Osteoblast (primary cell): ENCODE data around the gene SGPL1. TPM values are rescaled to one million over a fixed set of nuclear protein-coding genes. Genes with fewer than 3 reads are reported as not detected.

Experiments
- DNase-seq: peaks from one replicate; pipeline ENCODE4 v3.0.0; 2011; ENCODE audit warnings: low spot score, mixed read lengths; ENCODE audit not compliant: insufficient read length; ENCODE audit errors: missing footprints
- H2AFZ ChIP-seq: 2 replicates; pipeline ENCODE4 v1.6.0; 2011; ENCODE audit warnings: mild to moderate bottlenecking, low read length
- H3K27ac ChIP-seq: 2 replicates; pipeline ENCODE4 v1.5.1; 2011; ENCODE audit warnings: mild to moderate bottlenecking, low read depth, low read length, moderate library complexity
- H3K27me3 ChIP-seq: 2 replicates; pipeline ENCODE4 v1.6.0; 2012; ENCODE audit warnings: mild to moderate bottlenecking, control low read depth, inconsistent platforms, low read length, moderate library complexity; ENCODE audit not compliant: insufficient read depth
- H3K36me3 ChIP-seq: 2 replicates; pipeline ENCODE4 v1.5.1; 2011; ENCODE audit warnings: mild to moderate bottlenecking, low read length, control low read depth, moderate library complexity; ENCODE audit not compliant: insufficient read depth
- H3K4me1 ChIP-seq: 2 replicates; pipeline ENCODE4 v1.5.1; 2011; ENCODE audit warnings: mild to moderate bottlenecking, low read length, control low read depth, moderate library complexity; ENCODE audit not compliant: insufficient read depth
- H3K4me2 ChIP-seq: 2 replicates; pipeline ENCODE4 v1.6.0; 2011; ENCODE audit warnings: mild to moderate bottlenecking, low read length; ENCODE audit not compliant: insufficient read depth
- H3K4me3 ChIP-seq: fragments of 200-600 bp; sonication (generic); 3 replicates; pipeline ENCODE4 v1.5.1; 2012; ENCODE audit warnings: mild to moderate bottlenecking, low read length, inconsistent platforms; ENCODE audit not compliant: insufficient read depth
- H3K79me2 ChIP-seq: 2 replicates; pipeline ENCODE4 v1.6.0; 2012; ENCODE audit warnings: mild to moderate bottlenecking, low read length, control low read depth, inconsistent platforms; ENCODE audit not compliant: insufficient read depth
- H3K9me3 ChIP-seq: 2 replicates; pipeline ENCODE4 v1.5.1; 2011; ENCODE audit warnings: low read depth, low read length, control low read depth
- H4K20me1 ChIP-seq: 2 replicates; pipeline ENCODE4 v1.6.0; 2012; ENCODE audit warnings: mild to moderate bottlenecking, low read length, control low read depth; ENCODE audit not compliant: insufficient read depth
- total RNA-seq: library from RNA; depleted of rRNA; stranded (reverse); fragments of >200 nt; gene quantifications from 2 replicates; pipeline ENCODE4 v1.2.3, GENCODE V29; 2012
- TF ChIP-seq, protein P1 (sequence below): IDR thresholded peaks from 2 replicates; pipeline ENCODE4 v1.5.1; 2011; ENCODE audit warnings: mild to moderate bottlenecking, low read depth, low read length, moderate library complexity; ENCODE audit errors: extremely low read depth

SGPL1 gene
- total RNA-seq, 1 donor, result 47.4 TPM

DNA sequence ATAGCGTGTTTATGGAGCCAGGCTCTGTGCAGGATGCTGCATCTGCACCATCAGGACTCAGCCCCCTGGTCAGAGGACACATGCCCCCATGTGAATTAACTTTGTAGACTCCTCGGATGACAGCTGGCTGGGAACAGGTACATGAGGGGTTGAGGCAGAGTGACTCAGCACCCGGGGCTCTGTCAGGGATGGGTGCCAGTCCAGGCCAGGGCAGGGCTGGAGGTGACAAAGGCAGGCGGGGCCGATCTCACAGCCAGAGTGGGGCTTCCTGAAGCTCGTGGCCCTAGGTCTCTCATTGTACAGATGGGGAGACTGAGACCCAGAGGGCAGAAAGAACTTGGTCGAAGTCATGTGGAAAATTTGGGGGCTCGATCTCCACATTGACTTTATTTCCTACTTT, 107.9 kb downstream of the SGPL1 start:
- Histone ChIP-seq H3K79me2 (no peaks in the 10 kb centered on the region), H4K20me1 (no peaks in the 10 kb centered on the region), H3K4me3 (no peak overlapping the region), H3K27me3 (peaks cover 13% of the 10 kb centered on the region), H2AFZ (no peak overlapping the region), H3K4me1 (peaks cover 10% of the 10 kb centered on the region), H3K4me2 (no peak overlapping the region), H3K36me3 (no peaks in the 10 kb centered on the region), H3K9me3 (no peaks in the 10 kb centered on the region), H3K27ac (no peak overlapping the region)
- DNase-seq, result no peak
- TF ChIP-seq, protein P1, sequence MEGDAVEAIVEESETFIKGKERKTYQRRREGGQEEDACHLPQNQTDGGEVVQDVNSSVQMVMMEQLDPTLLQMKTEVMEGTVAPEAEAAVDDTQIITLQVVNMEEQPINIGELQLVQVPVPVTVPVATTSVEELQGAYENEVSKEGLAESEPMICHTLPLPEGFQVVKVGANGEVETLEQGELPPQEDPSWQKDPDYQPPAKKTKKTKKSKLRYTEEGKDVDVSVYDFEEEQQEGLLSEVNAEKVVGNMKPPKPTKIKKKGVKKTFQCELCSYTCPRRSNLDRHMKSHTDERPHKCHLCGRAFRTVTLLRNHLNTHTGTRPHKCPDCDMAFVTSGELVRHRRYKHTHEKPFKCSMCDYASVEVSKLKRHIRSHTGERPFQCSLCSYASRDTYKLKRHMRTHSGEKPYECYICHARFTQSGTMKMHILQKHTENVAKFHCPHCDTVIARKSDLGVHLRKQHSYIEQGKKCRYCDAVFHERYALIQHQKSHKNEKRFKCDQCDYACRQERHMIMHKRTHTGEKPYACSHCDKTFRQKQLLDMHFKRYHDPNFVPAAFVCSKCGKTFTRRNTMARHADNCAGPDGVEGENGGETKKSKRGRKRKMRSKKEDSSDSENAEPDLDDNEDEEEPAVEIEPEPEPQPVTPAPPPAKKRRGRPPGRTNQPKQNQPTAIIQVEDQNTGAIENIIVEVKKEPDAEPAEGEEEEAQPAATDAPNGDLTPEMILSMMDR, result no peak

DNA sequence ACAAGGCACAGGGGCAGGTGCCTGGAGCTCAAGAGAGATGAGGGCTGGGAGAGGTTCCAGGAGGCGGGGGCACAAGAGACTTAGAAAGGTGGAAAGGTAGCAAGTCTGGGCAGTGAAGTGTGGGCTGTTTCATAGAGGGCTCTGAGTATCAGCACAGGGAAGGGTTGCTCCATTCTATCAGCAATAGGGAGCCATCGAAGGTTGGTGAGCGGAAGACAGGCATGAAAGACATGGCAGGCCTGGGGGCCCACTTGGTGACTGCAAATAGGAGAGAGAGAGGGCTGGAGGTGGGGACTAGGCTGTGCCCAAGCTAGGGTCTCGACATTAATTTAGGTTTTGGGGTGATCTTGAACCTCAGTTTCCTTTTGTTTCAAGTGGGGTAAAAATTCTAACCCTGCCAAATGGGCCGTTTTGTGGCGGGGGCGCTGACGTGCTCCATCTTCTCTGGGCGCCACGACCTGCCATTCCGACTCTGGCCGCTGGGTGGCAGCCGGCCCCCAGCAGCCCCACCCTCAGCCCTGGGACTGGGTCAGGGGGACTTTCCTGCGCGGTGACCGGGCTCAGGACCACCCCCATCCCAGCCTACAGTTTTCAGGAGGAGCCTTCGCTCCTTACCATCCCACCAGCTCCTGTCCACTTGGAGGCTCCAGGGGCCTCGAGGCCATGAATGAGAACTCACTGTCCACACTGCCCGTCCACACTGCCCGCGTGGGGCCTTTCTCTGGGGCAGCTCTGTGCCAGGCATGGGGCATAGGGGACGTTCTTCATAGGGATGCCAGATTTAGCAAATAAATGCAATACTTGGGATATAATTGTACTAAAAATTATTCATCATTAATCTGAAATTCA, 109.9 kb downstream of the SGPL1 start:
- no peak overlapping the region for H3K4me3 ChIP-seq
- no peak overlapping the region for H3K27ac ChIP-seq
- H3K79me2 ChIP-seq, result no peaks in the 10 kb centered on the region
- H2AFZ ChIP-seq, result no peak overlapping the region
- H3K4me2 ChIP-seq, result no peak overlapping the region
- H3K27me3 ChIP-seq, result peaks cover 26% of the 10 kb centered on the region
- TF ChIP-seq, protein P1, result peak; percentile 75
- peak; percentile 96 for DNase-seq
- no peaks in the 10 kb centered on the region for H4K20me1 ChIP-seq
- no peaks in the 10 kb centered on the region for H3K36me3 ChIP-seq
- peaks cover 10% of the 10 kb centered on the region for H3K4me1 ChIP-seq
- no peaks in the 10 kb centered on the region for H3K9me3 ChIP-seq

DNA sequence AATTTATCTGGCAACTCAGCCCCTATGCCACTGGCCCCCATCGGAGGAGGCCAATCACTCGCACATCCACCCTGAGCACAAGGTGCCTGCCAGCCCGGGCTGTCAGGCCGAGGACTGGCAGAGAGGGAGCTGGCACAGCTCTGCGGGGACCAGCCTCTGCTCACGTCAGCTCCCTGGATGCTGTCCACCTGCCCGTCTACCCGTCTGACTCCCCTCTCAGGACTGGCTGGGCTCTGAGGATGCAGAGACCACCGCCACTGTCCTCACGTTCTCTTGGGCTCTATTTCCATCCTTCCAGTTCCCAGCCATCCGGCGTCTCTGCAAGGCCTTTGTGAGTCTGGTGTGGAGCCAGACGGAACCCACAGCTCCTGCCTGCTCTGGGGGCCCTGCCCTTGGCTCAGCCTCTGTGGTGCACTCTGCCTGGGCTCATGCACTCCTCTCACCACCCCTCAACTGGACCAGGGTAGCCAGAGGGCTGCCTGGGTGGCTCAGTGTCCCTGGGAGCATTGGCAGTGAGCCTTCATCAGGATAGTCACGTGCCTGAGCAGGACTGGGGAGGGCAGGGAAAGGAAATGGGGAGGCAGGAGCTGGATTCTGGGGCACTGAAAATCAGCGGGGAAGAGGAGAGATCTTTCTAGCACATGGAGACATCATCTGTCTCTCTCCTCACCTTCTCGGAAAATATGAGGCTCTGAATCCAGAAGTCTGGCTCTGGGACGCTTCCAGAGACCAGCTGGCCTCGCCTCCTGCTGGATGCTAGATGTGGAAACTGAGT, 110.7 kb downstream of the SGPL1 start:
- no peaks in the 10 kb centered on the region for H4K20me1 ChIP-seq
- no peak overlapping the region for H3K4me2 ChIP-seq
- TF ChIP-seq, protein P1, result no peak
- H3K27me3 ChIP-seq, result peaks cover 24% of the 10 kb centered on the region
- no peak overlapping the region for H3K4me3 ChIP-seq
- DNase-seq, result peak; percentile 78
- H3K9me3 ChIP-seq, result no peaks in the 10 kb centered on the region
- no peak overlapping the region for H2AFZ ChIP-seq
- H3K27ac ChIP-seq, result no peak overlapping the region
- H3K4me1 ChIP-seq, result peaks cover 10% of the 10 kb centered on the region
- H3K36me3 ChIP-seq, result no peaks in the 10 kb centered on the region
- H3K79me2 ChIP-seq, result no peaks in the 10 kb centered on the region
